Body of pancreas (tissue), 4 donors: ENCODE data around the gene CST7. TPM values are rescaled to one million over a fixed set of nuclear protein-coding genes. Genes with fewer than 3 reads are reported as not detected.

Source experiments
- ATAC-seq: fragments of 150-250 bp; one replicate; pipeline ENCODE4 v1.9.1; 2016
- DNase-seq, 4 donors: peaks; one replicate each; pipeline ENCODE4 v3.0.0-alpha.2; 2019
- H3K27ac ChIP-seq, 4 donors: fragments of 200-600 bp; sonication (generic); 1 replicate in 3 of 4; 2 replicates in 1 of 4; pipeline versions ENCODE4 v1.5.1 to v1.6.1; 2016 to 2019; ENCODE audit warnings: mild to moderate bottlenecking in 1 of 4, mixed read lengths in 1 of 4, moderate library complexity in 1 of 4
- H3K27me3 ChIP-seq, 2 donors: fragments of 200-600 bp; sonication (generic); one replicate each; pipeline ENCODE4 v1.6.0; 2016; ENCODE audit warnings: mild to moderate bottlenecking in 1 of 2
- H3K36me3 ChIP-seq, 2 donors: fragments of 200-600 bp; sonication (generic); replicated peaks in 1 of 2; 2 replicates each; pipeline ENCODE4 v1.5.1; 2016; ENCODE audit warnings: low read depth in 2 of 2; ENCODE audit not compliant: insufficient read depth in 1 of 2
- H3K4me1 ChIP-seq: fragments of 200-600 bp; sonication (generic); one replicate; pipeline ENCODE4 v1.6.0; 2016
- H3K4me3 ChIP-seq, 2 donors: fragments of 200-600 bp; sonication (generic); 1 replicate in 1 of 2; 2 replicates in 1 of 2; pipeline ENCODE4 v1.5.1; 2016 to 2019
- H3K9me3 ChIP-seq, 3 donors: fragments of 200-600 bp; sonication (generic); 1 replicate in 2 of 3; 2 replicates in 1 of 3; pipeline ENCODE4 v1.5.1; 2016
- CTCF ChIP-seq, 7 experiments: fragments of 450-650 bp in 4 of 7; fragments of 200-600 bp in 3 of 7; sonication (generic) in 3 of 7; IDR thresholded peaks; one replicate each; pipeline ENCODE4 v1.5.1; 2016 to 2019; ENCODE audit warnings: antibody characterized with exemption in 7 of 7
- POLR2A ChIP-seq, 3 donors: fragments of 450-650 bp; IDR thresholded peaks; one replicate each; pipeline ENCODE4 v1.6.1; 2016; ENCODE audit warnings: antibody characterized with exemption in 3 of 3, mild to moderate bottlenecking in 2 of 3
- WGBS, 2 donors: methylation state at CpG; one replicate each; pipeline ENCODE4 v1.1.5; 2017; 5-methylcytosine and 5-hydroxymethylcytosine counted together
- intact Hi-C: fragments of 100-400 bp; cut with DNase I; formaldehyde crosslinking; loops from one replicate; pipeline ENCODE4 v1.15.1; 2023
- total RNA-seq, 2 donors: library from RNA; depleted of rRNA; stranded (reverse); fragments of >200 nt; gene quantifications; one replicate each; pipeline ENCODE4 v1.1.0, GENCODE V29; 2016

CST7 gene
- total RNA-seq, 2 donors from 2014 or later: 1.8 to 4.0 TPM

GRCh38 chr20:24992487-24993205 lies 43.6 kb downstream of the CST7 start, which contains the start of gene APMAP:
Gene APMAP (minus strand): TSS chr20:24992751. CDS start chr20:24992688, 63 bp downstream.
- H3K4me1 ChIP-seq: peaks cover 36% of the 10 kb centered on the region
- 0% methylated on average over 6 to 68 of the region's 69 CpGs for WGBS, 2 donors

GRCh38 chr20:24993337-24994185 lies 44.5 kb downstream of the CST7 start:
- H3K4me1 ChIP-seq: peaks cover 41% of the 10 kb centered on the region
- H3K27me3 ChIP-seq: no peaks in the 10 kb centered on the region
- DNase-seq (no peak), ATAC-seq (peak; percentile 37)
- intact Hi-C loops: loop anchor here (10.0 kb wide), 1 partner anchor 201 kb away; the partner anchor contains the start of gene ENTPD6
- no peak overlapping the region for H3K4me3 ChIP-seq
- H3K27ac ChIP-seq: peak overlapping the region; percentile 83 to 96 (median 92)
- TF ChIP-seq CTCF (IDR thresholded peaks at IDR 0.05) (peak; percentile 35 to 77 (median 65)), POLR2A (IDR thresholded peaks at IDR 0.05) (no peak)
- 12 to 16% methylated on average over 9 of the region's 9 CpGs for WGBS, 2 donors
- no peaks in the 10 kb centered on the region for H3K36me3 ChIP-seq
- H3K9me3 ChIP-seq: no peaks in the 10 kb centered on the region

More at GRCh38 chr20:24992487-24993205, 43.6 kb downstream of the CST7 start, which contains the start of gene APMAP:
- no peaks in the 10 kb centered on the region for H3K36me3 ChIP-seq
- intact Hi-C loops: loop anchor here (10.0 kb wide), 1 partner anchor 202 kb away; the partner anchor contains the start of gene ENTPD6
- no peaks in the 10 kb centered on the region for H3K9me3 ChIP-seq
- H3K27ac ChIP-seq: peak within 1 kb of the TSS; percentile 83 to 96 (median 92)
- peak; percentile 96 for ATAC-seq
- H3K27me3 ChIP-seq: no peaks in the 10 kb centered on the region
- TF ChIP-seq CTCF (IDR thresholded peaks at IDR 0.05) (peak in 2 of 7 experiments; percentile 7 to 13), POLR2A (IDR thresholded peaks at IDR 0.05) (peak; percentile 94 to 97 (median 96))
- DNase-seq: peak; percentile 95 to 97 (median 96)
- peak within 1 kb of the TSS; percentile 50 to 79 for H3K4me3 ChIP-seq

GRCh38 chr20:24994186-24994465 lies 45.1 kb downstream of the CST7 start:
- TF ChIP-seq CTCF (IDR thresholded peaks at IDR 0.05) (no peak), POLR2A (IDR thresholded peaks at IDR 0.05) (no peak)
- DNase-seq (no peak), ATAC-seq (no peak)
- Histone ChIP-seq H3K27me3 (no peaks in the 10 kb centered on the region), H3K4me1 (peaks cover 46% of the 10 kb centered on the region), H3K36me3 (no peaks in the 10 kb centered on the region), H3K4me3 (no peak overlapping the region), H3K9me3 (no peaks in the 10 kb centered on the region), H3K27ac (peak overlapping the region in 3 of 4 donors; percentile 83 to 96 (median 95))
- intact Hi-C loops: loop anchor here (10.0 kb wide), 1 partner anchor 201 kb away; the partner anchor contains the start of gene ENTPD6
- 58 to 81% methylated on average over 1 of the region's 1 CpG for WGBS, 2 donors

DNA sequence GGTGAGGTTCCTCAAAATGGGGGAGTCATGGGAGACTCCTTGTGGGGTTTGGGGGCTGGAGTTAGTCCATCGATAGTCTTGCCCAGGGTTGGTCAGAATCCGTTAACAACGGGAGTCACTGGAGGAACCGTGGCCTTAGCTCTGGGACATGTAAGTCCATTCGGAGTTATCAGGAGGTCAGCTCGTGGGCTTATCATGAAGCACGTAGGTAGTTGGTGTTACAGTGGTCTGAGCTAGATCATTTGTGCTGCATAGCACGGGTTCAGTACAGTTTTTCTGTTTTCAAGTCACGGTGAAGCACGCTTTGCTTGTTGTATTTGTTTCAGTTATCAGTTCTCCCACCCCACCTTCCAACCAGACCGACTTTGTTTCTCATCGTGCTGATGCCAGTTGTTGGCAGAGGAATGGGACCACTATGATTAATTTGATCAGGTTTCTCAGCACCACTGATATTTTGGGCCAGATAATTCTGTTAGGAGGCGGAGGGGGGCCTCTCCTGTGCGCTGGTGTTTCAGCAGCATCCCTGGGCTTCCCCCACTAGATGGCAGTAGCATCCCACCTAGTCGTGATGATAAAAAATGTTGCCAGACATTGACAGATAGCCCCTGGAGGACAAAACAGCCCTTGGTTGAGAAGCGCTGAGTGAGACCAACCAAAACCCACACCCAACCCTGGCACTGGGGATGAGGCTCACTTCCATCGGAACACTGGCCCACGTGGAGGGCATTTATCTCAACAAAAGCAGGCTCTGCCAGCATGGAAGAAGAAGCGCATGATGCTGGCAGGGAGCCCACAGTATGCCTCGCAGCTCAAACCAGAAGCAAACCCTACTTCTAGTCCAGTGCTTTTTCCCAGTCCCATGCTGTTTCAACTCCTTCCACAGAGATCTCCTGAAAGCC lies 45.6 kb downstream of the CST7 start:
- intact Hi-C loops: loop anchor here (5.0 to 10.0 kb wide), 2 partner anchors 68 to 200 kb away; partner anchors contain the start of gene ENTPD6
- H3K27ac ChIP-seq: peak overlapping the region in 2 of 4 donors; percentile 95 to 96
- peak; percentile 83 to 89 (median 85) for DNase-seq
- no peaks in the 10 kb centered on the region for H3K9me3 ChIP-seq
- no peaks in the 10 kb centered on the region for H3K27me3 ChIP-seq
- peak; percentile 49 for ATAC-seq
- H3K36me3 ChIP-seq: no peaks in the 10 kb centered on the region
- WGBS, 2 donors: 26 to 27% methylated on average over 19 to 20 of the region's 20 CpGs
- TF ChIP-seq POLR2A (IDR thresholded peaks at IDR 0.05) (no peak), CTCF (IDR thresholded peaks at IDR 0.05) (peak; percentile 76 to 97 (median 95))
- H3K4me1 ChIP-seq: peaks cover 52% of the 10 kb centered on the region
- H3K4me3 ChIP-seq: no peak overlapping the region
